Measurements from ENCODE around the gene XPR1.
A peak's percentile ranks its signal among the peaks of the same experiment; 100 is the strongest.

Gene XPR1

DNA sequence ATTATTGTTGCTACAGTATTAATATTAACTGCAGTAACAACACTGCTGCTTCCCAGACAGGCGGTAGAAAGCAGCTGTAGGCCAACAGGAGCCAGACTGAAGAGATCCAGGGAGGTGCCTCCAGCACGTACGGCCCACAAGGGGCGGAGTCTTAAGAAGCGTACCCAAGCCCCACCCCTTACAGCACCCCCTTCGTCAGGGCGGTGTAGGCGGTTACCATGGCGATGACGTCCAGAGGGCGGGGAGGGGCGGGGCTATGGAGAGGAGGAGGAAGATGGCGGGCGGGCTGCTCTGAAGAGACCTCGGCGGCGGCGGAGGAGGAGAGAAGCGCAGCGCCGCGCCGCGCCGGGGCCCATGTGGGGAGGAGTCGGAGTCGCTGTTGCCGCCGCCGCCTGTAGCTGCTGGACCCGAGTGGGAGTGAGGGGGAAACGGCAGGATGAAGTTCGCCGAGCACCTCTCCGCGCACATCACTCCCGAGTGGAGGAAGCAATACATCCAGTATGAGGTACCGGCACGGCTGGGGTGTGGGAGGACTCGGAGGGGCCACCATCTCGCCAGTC is at the start of gene XPR1:
Gene XPR1, plus strand, starts transcription at position 257 of the 560 bp plus-strand sequence. Its CDS starts 180 bp downstream, at position 437.
- intact Hi-C loops (cut with DNase I) = loop anchor here (10.0 kb wide), 2 partner anchors 117 to 223 kb away; no protein-coding TSS in a partner anchor
- DNase-seq = peak; percentile 93 to 100 (median 99)

DNA sequence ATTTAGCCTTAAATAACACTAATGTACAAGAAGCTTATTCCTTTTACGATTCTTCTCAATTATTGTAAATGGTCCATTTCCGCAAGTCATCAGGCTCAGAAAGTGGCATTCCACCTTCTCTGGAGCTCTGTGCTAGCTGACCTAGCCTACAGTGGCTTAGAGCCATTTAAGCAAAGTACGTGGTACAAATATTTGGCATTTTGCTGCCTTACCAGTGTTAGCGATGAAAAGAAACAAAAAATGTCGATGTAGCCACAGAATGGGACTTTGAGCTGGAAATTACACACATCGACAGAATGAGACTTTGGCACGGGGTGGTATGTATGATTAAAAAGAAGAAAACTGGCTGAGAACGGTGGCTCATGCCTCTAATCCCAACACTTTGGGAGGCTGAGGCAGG is 47.0 kb upstream of the XPR1 start:
- no peak for DNase-seq
- intact Hi-C loops (cut with DNase I) = no loop called here

DNA sequence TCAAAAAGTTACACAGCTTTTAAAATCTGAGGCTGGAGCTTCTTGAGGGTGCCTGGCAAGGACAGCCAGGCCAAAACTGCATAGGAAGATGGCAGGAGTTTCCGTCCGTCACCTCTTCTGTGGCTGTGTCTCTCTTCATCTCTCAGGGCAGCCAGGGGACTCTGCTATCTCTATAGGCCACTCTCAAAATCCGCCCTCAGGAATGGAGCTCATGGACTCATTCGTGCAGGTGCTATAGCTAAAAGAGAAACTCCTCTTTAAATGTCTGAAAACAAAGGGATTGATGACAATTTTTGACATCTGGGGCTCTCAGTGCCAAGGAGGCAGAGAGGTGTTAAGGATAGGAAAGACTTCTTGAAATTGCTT is 45.8 kb upstream of the XPR1 start:
- intact Hi-C loops (cut with DNase I) = no loop called here
- no peak for DNase-seq

DNA sequence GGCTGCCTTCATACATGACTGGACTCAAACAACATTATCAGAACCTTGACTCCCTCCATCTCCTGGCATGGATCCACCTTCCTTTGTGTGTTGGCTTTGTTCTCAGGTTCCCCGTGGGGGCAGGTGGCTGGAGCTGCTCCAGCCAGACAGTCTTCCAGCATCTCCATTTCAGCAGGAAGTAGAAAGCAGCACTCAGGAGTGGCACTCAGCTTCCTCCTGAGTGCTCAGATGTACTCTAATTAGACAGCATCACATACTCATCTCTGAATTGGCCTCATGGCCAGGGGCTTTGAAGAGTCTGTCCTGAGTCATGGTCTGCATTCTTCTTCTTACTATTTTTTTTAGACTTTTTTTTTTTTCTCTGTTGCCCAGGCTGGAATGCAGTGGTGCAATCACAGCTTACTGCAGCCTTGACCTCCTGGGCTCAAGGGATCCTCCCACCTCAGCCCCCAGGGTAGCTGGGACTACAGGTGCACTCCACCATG is 45.1 kb upstream of the XPR1 start:
- no peak for DNase-seq

DNA sequence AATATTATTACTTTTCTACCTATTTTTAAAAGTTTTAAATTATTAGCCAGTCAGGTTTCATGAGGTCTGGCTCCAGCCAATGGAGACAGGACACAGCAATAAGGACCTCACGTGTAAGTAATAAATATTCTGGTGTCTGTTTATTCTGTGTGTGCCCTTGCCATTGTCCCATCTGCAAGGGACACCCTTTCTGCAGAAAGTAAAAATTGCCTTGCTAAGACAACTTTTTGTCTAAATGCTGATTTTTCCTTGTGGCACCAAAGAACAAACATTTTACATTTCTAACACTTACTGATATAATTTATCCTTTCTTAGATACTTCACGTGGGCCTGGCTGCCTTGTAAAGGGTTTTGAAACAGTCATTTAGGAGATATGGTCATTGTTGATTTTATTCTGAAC is 43.7 kb upstream of the XPR1 start:
- intact Hi-C loops (cut with DNase I) = no loop called here
- DNase-seq = no peak

More for the DNA sequence above, 45.1 kb upstream of the XPR1 start:
- intact Hi-C loops (cut with DNase I) = no loop called here

DNA sequence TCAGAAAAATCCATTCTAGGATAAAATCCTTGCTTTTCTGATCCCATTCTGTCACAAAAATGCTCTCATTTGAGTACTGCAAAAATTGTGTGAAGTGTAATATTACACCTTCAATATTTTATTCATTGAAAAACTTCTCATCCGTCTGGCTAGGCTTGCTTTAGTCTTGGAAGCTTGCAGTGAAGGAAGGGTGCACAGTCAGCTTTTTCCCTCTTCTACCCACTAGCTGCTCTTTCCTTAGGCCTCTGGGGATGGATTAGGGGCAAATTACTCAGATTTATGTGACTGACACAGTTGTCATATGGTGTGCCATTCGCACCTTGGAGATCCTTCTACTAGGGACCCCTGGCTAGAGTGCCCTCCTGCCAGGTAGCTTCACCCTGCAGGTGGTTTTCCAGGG is 40.9 kb upstream of the XPR1 start:
- DNase-seq = no peak
- intact Hi-C loops (cut with DNase I) = no loop called here

DNA sequence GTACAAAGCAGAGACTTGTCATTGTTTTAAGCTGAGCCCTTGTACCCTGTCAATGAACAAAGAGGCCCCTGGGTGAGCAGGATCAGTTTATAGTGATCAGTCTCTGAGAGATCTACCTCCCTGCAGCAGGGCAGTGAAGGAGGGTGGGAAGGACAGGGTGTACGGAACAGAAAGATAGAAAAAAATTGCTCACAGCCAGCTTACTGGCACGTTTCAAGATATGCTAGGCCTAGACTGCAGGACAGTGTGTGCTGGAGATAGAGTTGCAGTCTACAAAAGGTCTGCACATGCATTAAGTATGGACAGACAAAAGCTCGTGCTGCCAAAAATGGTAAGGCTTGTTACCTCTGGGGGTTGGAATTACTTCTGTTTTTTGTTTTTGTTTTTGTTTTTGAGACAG is 38.4 kb upstream of the XPR1 start:
- DNase-seq = no peak
- intact Hi-C loops (cut with DNase I) = no loop called here

DNA sequence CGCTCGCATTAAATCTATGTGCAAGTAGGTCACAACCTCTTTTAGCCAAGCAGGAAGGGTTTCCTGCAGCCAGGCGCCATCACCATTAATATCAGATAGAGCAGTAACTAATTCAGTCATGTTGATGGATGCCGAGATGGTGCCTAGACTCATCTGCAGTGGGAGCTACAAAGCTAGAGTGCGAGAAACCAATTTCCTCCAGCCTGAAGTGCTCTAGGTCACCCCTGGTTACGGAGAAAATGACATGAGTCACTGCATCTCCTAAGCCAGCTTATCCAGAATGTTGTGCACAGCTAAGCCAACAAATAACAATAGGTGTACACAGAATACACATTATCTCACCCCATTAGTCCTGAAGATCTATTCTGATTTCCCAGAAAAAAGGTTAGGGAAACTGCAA is 37.1 kb upstream of the XPR1 start:
- peak in 1 of 42 donors; percentile 44 for DNase-seq
- intact Hi-C loops (cut with DNase I) = no loop called here

DNA sequence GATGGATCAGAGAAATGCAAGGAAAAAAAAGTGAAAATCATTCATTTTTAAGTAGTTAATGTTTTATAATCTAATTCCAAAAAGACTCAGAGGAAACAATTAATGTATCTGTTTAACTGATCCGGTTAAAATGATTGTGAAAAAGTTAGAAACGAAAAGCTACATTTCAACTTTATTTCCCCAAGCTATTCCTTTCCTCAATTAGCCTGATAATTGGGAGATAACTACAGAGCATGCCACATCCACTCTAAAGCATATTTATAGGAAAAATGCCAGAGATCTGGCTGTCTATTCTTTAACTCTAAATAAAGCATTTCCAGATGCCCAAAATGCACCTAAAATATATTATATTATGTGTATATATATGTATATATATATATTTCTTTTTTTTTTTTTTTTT is 35.9 kb upstream of the XPR1 start:
- intact Hi-C loops (cut with DNase I) = no loop called here
- DNase-seq = no peak

DNA sequence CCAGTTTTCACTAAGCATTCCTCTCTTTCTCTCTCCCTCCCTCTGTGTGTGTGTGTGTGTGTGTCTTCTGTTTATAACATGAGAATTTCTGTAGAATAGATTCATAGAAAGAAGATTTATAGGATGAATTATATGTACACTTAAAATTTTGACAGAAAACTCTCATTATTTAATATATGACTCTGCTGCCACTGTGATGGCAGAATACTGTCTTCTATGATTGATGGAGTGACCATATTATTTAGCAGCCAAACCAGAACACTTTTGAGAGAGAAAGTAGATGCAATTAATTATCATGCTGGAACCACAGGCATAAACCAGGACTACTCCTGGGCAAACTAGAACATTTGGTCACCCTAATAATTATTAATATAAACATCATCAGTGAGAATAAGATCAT is 34.3 kb upstream of the XPR1 start:
- DNase-seq = no peak
- intact Hi-C loops (cut with DNase I) = no loop called here

DNA sequence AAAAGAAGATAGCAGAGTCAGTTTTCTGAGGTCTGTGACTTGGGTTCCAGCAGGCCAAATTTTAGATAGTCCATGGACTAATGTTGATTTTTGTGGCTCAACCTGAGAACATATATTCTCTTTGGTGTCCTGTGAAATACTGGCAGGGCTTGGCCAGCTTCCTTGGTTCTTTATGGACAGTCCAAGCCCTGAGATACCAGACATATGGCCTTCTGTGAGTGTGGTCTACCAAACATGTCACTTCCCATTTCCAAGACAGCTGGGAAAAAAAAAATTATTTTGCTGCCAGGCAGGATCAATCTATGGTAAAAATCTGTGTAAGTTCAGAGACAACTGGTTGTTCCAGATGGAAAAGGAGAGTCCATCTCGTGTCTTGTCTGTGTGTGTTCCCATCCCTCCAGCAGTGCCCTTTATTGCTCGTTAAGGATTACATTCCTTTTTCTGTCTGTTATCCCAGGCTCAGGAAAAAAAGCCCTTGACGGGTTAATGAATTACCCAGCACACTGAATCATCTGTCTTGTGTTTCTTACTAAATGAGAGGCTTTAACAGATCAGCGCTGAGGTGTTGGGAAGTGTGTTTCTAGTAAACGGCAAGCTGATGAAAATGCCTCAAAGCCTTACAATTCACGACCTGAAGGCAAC is 33.4 kb upstream of the XPR1 start:
- intact Hi-C loops (cut with DNase I) = no loop called here
- DNase-seq = no peak

DNA sequence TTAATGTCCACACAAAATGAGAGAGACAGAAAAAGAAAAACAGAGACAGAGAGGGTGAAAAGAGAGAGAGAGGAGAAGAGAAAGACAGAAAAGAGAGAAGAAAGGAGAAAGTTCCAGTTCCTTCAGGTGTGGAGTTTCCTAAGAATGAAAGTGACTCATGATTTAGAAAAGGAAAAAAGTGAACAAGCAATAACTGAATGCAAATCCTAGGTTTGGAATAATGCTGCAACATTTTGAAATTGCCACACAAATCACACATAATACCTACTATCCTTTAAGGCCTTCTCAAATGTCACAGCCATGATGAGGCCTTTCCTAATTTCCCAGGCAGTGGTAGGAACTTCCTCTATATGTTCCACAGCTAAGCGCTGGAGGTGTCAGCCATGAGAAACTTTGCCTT is 31.5 kb upstream of the XPR1 start:
- intact Hi-C loops (cut with DNase I) = no loop called here
- no peak for DNase-seq

DNA sequence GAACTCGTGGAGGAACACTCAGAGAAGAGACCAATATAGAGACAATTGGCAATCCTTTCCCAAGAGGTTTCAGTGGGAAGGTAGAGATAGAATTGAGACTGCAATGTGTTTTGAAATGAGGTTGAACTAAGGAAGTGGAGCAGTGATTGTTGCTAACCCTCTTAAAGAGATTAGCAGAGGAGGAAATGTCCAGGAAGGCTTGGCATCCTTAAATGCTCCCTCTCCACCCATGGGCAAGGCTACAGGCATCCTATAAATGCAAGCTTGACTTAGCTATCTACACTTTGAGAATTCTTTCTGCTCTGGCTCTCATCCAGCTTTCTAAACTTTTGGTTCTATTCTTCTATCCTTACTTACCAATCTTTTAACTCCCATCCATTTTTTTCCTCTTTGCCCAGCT is 30.3 kb upstream of the XPR1 start:
- intact Hi-C loops (cut with DNase I) = no loop called here
- no peak for DNase-seq

DNA sequence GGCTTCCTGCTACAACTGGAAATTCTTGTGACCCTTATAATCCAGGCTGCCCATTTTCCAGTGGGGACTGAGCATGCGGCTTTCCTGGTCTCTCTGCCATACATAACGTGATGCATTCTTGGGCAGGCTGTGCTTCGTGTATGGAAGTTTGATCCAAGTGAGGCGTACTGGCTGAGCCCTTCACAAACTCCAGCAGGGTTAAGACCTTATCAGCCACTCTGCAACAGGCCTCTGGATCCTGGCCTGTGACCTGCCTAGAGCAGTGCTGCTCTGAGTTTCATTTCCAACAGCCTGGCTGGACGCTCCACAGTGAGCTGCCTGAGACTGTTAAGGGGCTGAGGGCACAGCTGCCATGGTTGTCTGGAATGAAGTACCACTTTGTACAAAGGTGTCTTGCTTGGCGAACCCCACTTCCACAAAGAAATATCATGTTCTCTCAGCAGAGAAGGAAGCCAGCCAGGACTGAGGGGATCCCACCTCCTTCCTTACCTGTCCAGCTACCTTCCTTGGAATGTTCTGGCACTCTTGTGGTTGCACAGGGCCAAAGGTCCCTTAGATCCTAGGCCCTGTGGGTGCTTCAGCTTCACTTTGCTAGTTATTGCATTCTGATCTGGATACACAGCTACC is 28.5 kb upstream of the XPR1 start:
- DNase-seq = no peak
- intact Hi-C loops (cut with DNase I) = no loop called here

DNA sequence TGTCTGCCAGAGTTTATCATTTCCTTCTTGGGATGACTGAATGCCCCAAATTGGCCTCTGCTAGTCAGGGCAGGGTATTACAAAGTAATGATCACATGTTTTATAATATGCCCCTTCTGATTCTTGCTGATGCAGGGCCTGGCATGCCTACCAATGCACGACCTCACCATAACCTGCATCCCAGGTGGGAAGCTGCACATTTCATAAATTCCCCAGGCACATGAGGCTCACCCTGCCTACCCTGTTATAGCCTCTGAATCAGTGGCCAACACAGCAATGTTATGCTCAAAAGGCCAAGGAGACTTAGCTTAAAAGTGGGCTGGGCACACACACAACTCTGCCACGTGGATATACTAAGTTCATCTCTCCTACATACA is 28.0 kb upstream of the XPR1 start:
- no peak for DNase-seq
- intact Hi-C loops (cut with DNase I) = no loop called here

DNA sequence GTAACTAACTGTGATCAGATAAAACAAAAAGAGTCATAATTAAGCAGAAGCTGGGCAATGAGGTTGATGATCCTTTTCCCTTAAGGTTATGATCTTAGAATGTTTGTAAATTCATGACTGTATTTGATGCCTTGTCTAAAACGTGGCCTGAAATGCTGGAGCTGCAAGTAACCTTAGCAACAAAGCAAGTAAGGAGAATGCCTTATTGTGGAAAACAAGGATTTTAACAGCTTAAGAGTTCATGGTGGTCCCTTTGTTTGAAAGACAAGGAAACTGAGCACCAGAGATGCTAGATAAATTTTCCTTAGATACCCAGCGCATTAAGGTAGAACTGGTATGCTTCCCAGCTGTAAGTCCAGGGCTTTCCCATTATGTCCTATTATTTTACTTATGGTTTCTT is 25.7 kb upstream of the XPR1 start:
- DNase-seq = no peak
- intact Hi-C loops (cut with DNase I) = no loop called here

DNA sequence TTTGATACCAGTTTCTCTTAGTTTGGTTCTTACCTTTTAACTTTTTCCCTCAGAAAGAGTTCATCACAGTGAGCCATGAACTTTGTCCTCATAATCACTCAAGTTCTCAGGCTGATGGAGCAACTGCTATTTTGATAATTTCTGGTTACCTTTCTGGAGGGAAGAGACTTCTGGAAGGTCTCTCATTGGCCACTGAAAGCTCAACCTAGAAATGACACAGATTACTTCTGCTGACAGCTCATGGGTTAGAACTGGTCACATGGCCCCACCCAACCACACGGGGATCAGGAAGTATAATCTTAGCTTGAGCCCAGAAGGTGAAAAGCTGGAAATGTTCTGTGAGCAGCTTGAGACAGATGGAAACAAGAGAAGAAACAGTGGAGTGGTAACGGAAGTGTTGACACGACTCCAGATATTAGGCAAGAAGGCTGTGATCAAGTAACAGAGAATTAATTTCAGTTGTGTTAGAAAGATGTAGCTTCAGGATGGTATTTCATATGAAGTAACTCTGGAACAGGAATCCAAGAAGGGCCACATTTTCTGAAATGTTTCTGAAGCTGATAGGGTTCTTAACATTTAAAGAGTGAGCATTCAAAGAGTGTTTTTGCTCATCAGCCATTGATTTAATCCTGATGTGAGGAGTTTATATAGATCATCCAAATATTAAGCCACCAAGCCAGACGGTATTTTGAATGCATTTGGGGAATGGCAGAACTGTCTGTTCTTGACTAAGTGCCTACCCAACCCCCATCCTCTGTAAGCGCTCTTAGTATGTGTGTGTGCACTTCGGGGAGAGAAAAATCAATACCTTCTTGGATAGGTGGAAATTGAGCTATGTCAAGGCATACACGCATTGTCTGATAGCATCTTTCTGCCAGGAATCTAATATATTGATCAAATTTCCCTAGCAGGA is 21.9 kb upstream of the XPR1 start:
- DNase-seq = no peak
- intact Hi-C loops (cut with DNase I) = no loop called here

DNA sequence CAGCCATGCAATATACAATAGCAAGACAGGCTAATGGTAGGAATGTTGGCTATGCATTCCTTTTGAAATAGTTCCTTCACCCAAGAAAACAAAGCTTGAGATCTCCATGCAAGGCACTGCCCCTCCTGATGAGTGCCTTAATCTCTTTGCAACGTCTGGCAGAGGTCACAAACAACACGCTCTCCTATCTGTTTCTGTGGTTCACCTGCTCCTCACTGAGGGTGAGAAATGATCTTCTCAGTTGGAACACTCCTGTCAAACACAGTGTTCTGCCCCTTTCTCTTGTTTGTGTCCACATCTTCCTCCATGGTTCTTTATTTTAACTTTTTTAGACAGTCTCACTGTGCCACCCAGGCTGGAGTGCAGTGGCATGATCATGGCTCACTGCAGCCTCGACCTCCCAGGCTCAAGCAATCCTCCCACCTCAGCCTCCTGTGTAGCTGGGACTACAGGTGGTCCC is 21.2 kb upstream of the XPR1 start:
- intact Hi-C loops (cut with DNase I) = no loop called here
- DNase-seq = no peak

DNA sequence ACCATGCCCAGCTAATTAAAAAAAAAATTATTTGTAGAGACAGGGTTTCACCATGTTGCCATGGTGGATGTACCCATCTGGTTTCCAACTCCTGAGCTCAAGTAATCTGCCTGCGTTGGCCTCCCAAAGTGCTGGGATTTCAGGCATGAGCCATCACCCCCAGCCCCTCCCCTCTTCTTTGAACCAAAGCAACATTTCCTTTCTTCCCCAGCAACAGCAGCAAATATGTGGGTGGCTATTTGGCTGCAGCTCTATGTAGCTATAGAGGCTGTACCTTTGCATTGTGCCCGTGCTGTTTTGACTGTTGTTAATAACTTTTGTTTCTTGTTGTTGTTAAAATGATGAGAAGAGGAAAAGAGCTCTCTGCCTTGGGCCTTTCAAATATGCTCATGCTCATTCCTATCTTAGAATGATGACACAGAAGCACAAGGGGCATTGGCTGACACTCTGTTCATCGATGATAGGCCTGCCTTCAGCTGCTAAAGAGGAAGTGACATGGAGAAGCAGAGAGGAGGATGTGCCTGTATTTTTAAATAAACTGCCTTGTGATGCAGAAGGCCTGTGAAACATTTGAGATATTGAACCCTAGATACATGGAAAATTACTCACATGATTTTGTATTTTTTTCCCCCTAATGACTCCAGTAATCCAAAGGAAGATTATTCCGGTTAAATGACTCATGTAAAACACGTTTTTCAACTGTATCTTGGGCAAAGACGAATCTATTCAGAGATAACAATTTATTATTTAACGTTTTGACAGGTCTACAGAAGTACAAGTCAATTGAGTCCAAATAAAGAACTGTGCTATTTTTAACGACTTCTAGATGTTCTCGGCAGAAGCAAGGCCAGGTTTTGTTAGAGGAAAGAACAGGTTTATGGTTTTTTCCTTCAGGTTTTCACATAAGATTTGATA is 20.5 kb upstream of the XPR1 start:
- DNase-seq = peak in 25 of 42 donors; percentile 10 to 67 (median 32)
- intact Hi-C loops (cut with DNase I) = no loop called here
